ENCODE results near the gene ZNF441.

ZNF441 gene

DNA sequence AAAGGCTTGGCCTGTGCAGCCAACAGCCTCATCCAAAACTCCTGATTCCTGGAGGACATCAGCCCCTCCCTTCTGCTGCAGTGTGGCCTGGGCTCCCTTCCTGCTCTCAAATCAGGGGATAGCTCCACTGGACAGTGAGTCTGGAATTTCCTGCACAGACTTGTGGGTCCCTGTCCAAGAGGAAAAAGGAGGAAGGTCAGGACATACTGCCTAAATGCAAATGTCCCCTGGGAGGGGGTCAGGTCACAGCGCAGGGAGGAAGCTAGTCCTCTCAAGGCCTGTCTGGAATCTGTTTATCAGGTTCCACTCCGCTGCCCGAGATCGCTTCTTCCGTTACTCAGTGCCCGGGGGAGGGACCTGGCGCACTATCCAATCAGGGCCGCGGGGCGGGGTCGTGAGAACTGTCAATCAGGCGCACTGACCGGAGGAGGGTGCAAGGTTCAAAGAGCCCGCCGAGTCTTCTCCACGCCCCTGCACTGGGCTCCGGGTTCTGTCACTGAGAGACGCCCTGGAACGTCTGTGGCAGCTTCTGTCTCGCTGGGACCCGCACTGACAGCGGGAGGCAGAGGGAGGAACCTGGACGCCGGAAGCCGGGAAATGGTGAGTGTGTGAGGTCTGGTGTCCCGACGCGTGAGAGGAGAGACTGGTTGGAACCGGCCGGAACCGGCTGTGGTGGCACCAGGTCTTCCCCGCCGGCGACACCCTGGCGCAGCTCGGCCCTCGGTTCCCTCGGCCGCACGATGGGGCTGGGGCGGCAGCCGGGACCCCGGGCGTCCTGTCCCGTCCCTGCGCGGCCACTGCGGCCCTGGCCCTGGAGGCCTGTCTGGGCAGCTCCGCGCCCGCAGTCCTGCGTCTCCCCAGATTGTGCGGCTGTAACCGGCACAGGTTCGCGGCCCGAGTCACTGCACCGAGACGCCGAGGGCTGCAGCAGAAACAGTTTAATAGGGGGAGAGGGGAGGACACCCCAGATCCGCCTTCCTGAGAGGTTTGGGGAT lies at the start of gene ZNF441:
TSS of gene ZNF441 (plus strand) at position 404 of the 995 bp plus-strand sequence. CDS start at position 598, 194 bp downstream.
- peak within 1 kb of the TSS; percentile 65 for H3K4me3 ChIP-seq
- DNase-seq (ENCODE audit: low spot score in 2 of 2): peak; percentile 91 to 98

DNA sequence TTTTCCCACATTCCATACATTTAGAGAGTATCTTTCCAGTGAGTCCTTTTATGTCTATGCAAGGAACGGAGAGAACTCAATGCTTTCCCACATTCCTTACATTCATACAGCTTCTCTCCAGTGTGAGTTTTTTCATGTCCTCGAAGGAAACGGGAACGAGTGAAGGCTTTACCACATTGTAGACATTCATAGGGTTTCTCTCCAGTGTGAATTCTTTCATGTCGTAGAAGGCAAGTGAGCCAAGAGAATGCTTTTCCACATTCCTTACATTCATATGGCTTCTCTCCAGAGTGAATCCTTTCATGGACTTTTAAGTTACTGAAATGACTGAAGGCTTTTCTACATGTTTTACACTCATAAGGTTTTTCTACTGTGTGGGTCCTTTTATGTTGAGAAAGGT lies 45.1 kb upstream of the ZNF441 start:
- Histone ChIP-seq H3K36me3 (replicated peaks) (peaks cover 30% of the 10 kb centered on the region), H3K9me3 (peaks cover 48% of the 10 kb centered on the region)

More for the DNA sequence above, at the start of gene ZNF441:
- in situ Hi-C loops (cut with MboI; ENCODE audit: low sequenced_read_pairs): no loop called here
- H3K36me3 ChIP-seq (replicated peaks): no peaks in the 10 kb centered on the region
- H3K9me3 ChIP-seq: peaks cover 9% of the 10 kb centered on the region
- H3K27me3 ChIP-seq (ENCODE audit: low read depth): no peaks in the 10 kb centered on the region
- peaks cover 5% of the 10 kb centered on the region; the same call in 1 of the 2 replicates for H3K4me1 ChIP-seq

DNA sequence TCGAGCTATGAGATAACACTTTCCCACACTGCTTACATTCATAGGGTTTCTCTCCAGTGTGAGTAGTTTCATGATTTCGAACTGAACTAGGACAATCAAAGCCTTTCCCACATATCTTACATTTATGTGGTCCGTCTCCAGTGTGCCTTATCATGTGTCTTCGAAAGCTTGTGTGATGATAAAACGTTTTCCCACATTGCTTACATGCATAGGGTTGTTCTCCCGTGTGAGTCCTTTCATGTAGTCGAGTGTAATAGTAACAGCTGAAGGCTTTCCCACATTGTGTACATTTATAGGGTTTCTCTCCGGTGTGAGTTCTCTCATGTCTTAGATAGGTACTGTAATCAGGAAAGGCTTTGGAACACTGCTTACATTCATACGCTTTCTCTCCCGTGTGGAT lies 44.4 kb upstream of the ZNF441 start:
- in situ Hi-C loops (cut with MboI; ENCODE audit: low sequenced_read_pairs): no loop called here
- Histone ChIP-seq H3K4me3 (no peak overlapping the region), H3K27me3 (ENCODE audit: low read depth) (no peaks in the 10 kb centered on the region), H3K4me1 (no peaks in the 10 kb centered on the region), H3K9me3 (peaks cover 48% of the 10 kb centered on the region), H3K36me3 (replicated peaks) (peaks cover 30% of the 10 kb centered on the region)
- no peak for DNase-seq (ENCODE audit: low spot score in 2 of 2)

More for the DNA sequence above, 45.1 kb upstream of the ZNF441 start:
- H3K4me3 ChIP-seq: no peak overlapping the region
- in situ Hi-C loops (cut with MboI; ENCODE audit: low sequenced_read_pairs): no loop called here
- H3K4me1 ChIP-seq: no peaks in the 10 kb centered on the region
- DNase-seq (ENCODE audit: low spot score in 2 of 2): no peak
- H3K27me3 ChIP-seq (ENCODE audit: low read depth): no peaks in the 10 kb centered on the region

DNA sequence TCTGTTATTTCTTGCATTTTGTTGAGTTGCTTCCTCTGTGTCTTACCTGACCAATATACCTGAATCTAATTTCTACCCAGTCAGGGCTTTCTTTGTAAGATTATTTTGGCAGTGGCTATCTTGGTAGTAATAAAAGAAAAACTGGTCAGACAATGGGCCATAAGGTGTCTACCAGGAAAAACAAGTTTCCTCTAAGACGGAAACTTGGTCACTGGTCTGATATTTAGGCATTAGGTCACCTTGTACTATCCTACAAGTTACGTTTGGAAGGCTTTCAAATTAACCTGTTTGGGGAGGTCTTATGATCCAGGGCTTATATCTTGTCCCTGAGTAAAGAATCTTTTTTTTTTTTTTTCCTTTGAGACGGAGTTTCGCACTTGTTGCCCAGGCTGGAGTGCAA lies 37.2 kb upstream of the ZNF441 start:
- Histone ChIP-seq H3K4me1 (no peaks in the 10 kb centered on the region), H3K9me3 (peaks cover 16% of the 10 kb centered on the region), H3K27me3 (ENCODE audit: low read depth) (no peaks in the 10 kb centered on the region), H3K4me3 (no peak overlapping the region), H3K36me3 (replicated peaks) (peaks cover 5% of the 10 kb centered on the region)
- in situ Hi-C loops (cut with MboI; ENCODE audit: low sequenced_read_pairs): no loop called here
- DNase-seq (ENCODE audit: low spot score in 2 of 2): no peak

DNA sequence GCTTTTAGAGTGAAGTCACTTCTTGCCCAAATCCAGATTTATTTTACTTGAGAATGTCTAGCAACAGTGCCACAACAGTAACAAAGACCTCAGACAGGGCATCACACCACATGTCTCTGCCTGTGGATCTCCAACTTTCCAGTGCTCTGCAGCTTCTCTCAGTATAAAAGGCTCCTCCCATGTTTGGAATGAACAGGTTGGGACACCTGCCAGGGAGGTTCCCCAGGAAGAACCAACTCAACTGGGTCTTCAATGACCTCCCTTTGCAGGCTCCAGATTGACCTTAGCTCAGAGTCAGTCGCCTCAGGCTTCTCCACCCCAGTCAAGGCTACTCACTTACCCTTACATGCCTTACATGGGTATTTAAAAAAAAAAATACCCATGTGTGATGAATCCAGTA lies 31.4 kb upstream of the ZNF441 start:
- DNase-seq (ENCODE audit: low spot score in 2 of 2): no peak
- Histone ChIP-seq H3K36me3 (replicated peaks) (no peaks in the 10 kb centered on the region), H3K9me3 (peaks cover 5% of the 10 kb centered on the region; the same call in 1 of the 2 replicates), H3K4me3 (no peak overlapping the region), H3K27me3 (ENCODE audit: low read depth) (no peaks in the 10 kb centered on the region), H3K4me1 (peaks cover 9% of the 10 kb centered on the region)
- in situ Hi-C loops (cut with MboI; ENCODE audit: low sequenced_read_pairs): no loop called here

DNA sequence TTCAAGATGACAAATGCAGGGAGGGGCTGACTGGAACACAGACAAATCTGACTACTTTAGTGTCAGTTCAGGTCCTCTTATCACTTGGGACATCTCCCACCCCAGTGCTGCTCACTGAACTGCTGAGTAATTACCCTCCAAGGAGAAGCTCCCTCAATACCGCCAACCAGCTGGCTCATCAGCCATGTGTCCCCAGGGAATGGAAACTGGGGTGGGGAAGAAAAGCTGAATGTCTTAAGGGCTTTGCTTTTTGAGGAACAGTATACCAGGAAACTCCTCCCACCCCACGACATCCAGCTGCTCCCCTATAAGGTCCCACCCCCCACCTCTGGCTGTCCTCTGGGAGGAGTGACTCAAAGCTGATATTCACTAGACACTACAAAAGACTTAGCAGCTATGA lies 30.1 kb upstream of the ZNF441 start:
- peaks cover 9% of the 10 kb centered on the region for H3K4me1 ChIP-seq
- no peaks in the 10 kb centered on the region for H3K36me3 ChIP-seq (replicated peaks)
- in situ Hi-C loops (cut with MboI; ENCODE audit: low sequenced_read_pairs): no loop called here
- peak in 1 of 2 experiments; percentile 31 for DNase-seq (ENCODE audit: low spot score in 2 of 2)
- H3K4me3 ChIP-seq: no peak overlapping the region
- no peaks in the 10 kb centered on the region for H3K27me3 ChIP-seq (ENCODE audit: low read depth)
- H3K9me3 ChIP-seq: peaks cover 3% of the 10 kb centered on the region; the same call in 1 of the 2 replicates

DNA sequence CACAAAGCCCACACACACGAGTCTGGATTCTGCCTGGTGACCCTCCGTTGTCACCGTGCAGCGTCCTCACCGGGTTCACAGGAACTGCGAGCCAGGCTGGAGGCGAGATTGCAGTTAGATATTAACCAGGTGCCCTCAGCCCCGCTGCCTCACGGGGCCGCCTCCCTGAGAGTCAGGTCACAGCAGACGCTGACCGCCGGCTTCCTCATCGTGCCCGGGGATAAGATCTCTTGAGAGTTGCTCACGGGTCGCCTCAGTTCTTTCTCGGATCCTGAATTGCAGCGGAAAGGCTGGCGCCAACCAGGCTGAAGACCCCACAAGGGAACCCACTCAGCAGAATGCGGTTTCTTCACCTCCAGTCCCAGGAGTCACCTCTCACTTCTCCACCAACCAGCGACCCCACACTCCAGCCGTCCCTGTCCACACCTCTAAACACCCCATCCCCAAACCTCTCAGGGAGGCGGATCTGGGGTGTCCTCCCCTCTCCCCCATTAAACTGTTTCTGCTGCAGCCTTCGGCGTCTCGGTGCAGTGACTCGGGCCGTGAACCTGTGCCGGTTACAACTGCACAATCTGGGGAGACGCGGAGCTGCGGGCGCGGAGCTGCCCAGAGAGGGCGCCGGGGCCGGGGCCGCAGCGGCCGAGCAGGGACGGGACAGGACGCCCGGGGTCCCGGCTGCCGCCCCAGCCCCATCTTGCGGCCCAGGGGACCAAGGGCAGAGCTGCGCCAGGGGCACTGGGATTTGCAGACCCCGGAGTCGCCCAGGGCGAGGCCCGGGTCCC lies 28.6 kb upstream of the ZNF441 start:
- DNase-seq (ENCODE audit: low spot score in 2 of 2): peak; percentile 9 to 60
- H3K4me1 ChIP-seq: peaks cover 9% of the 10 kb centered on the region

DNA sequence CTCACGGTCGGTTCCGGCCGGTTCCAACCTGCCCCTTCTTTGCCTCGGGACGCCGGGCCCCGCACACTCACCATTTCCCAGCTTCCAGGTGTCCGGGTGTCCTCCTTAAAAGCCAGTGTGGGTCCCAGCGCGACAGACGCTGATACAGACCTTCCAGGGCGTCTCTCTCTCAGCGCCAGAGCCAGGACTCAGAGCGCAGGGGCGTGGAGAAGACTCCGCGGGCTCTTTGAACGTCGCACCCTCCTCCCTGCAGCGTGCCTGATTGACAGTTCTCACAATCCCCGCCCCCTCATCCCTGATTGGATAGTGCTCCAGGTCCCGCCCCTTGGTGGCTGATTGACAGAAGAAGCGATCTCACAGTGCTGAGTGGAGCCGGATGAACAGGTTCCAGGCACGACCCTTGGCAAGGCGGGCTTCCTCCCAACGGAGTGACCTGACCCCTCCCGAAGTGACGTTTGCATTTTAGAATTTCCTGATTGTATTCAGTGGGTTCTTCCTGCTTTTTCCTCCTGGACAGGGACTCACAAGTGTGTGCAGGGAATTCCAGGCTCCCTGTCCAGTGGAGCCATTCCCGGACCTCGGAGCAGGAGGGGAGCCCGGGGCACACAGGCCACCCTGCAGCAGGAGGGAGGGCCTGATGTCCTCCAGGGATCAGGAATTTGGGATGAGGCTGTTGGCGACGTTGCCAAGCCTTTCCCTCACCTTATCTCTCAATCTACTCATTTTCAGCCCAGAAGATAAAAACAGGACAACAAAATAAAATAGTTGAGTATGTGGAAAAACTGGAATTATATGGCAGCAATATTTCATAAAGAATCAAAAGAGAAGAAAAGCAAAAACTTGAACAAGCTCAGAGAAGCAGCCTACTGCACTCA lies 27.8 kb upstream of the ZNF441 start, which contains the start of gene ZNF823:
TSS of gene ZNF823 (minus strand) at position 201 of the 875 bp plus-strand sequence. CDS start at position 74, 127 bp downstream.
- no peaks in the 10 kb centered on the region for H3K36me3 ChIP-seq (replicated peaks)
- H3K27me3 ChIP-seq (ENCODE audit: low read depth): no peaks in the 10 kb centered on the region
- H3K4me1 ChIP-seq: peaks cover 9% of the 10 kb centered on the region
- no peaks in the 10 kb centered on the region for H3K9me3 ChIP-seq
- H3K4me3 ChIP-seq: peak within 1 kb of the TSS; percentile 92
- peak; percentile 98 to 99 for DNase-seq (ENCODE audit: low spot score in 2 of 2)
- in situ Hi-C loops (cut with MboI; ENCODE audit: low sequenced_read_pairs): no loop called here

More for the DNA sequence above, 28.6 kb upstream of the ZNF441 start:
- no peaks in the 10 kb centered on the region for H3K36me3 ChIP-seq (replicated peaks)
- peak overlapping the region; percentile 92 for H3K4me3 ChIP-seq
- no peaks in the 10 kb centered on the region for H3K27me3 ChIP-seq (ENCODE audit: low read depth)
- in situ Hi-C loops (cut with MboI; ENCODE audit: low sequenced_read_pairs): no loop called here
- H3K9me3 ChIP-seq: no peaks in the 10 kb centered on the region

DNA sequence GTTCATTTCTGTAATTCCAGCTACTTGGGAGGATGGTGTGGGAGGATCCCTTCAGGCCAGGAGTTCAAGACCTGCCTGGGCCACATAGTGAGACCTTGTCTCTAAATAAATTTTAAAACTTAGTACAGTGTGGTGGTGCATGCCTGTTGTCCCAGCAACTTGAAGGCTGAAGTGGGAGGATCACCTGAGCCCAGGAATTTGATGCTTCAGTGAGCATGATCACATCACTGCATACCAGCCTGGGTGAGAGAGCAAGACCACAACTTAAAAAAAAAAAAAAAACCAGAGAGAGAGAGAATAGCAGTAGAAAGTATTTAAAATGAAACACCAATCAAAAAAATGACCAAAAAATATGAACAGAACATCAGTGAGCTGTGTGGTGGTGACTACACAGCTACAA lies 20.9 kb upstream of the ZNF441 start:
- no peaks in the 10 kb centered on the region for H3K4me1 ChIP-seq

DNA sequence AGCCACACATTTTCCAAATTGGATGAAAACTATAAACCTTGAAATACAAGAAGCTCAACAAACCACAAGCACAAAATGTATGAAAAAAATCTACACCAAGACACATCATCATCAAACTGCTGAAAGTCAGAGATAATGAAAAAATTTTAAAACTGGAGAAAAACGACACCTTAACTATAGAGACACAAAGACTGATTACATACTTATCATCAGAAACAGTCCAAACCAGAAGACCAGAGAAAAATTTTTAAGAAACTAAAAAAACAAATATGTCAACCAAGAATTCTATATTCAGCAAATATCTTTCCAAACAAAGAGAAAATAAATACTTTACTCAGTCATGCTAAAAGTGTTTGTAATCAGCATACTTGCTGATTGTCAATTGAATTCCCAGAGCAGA lies 19.5 kb upstream of the ZNF441 start:
- Histone ChIP-seq H3K4me1 (no peaks in the 10 kb centered on the region), H3K4me3 (no peak overlapping the region), H3K36me3 (replicated peaks) (no peaks in the 10 kb centered on the region), H3K9me3 (peaks cover 5% of the 10 kb centered on the region), H3K27me3 (ENCODE audit: low read depth) (no peaks in the 10 kb centered on the region)
- in situ Hi-C loops (cut with MboI; ENCODE audit: low sequenced_read_pairs): no loop called here
- no peak for DNase-seq (ENCODE audit: low spot score in 2 of 2)

More for the DNA sequence above, 20.9 kb upstream of the ZNF441 start:
- DNase-seq (ENCODE audit: low spot score in 2 of 2): no peak
- Histone ChIP-seq H3K27me3 (ENCODE audit: low read depth) (no peaks in the 10 kb centered on the region), H3K9me3 (peaks cover 5% of the 10 kb centered on the region), H3K4me3 (no peak overlapping the region), H3K36me3 (replicated peaks) (no peaks in the 10 kb centered on the region)
- in situ Hi-C loops (cut with MboI; ENCODE audit: low sequenced_read_pairs): no loop called here

DNA sequence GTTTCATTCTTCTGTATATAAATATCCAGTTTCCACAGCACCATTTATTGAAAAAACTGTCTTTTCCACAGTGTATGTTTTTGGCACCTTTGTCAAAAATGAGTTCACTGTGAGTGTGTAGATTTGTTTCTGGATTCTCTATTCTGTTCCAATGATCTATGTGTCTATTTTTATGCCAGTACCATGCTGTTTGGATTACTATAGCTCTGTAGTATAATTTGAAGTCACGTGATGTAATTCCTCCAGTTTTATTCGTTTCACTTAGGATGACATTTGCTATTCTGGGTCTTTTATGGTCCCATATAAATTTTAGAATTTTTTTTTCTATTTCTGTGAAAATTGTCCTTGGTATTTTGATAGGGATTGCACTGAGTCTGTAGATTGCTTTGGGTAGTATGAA lies 17.0 kb upstream of the ZNF441 start:
- Histone ChIP-seq H3K9me3 (peaks cover 5% of the 10 kb centered on the region), H3K4me3 (no peak overlapping the region), H3K27me3 (ENCODE audit: low read depth) (no peaks in the 10 kb centered on the region), H3K4me1 (no peaks in the 10 kb centered on the region), H3K36me3 (replicated peaks) (no peaks in the 10 kb centered on the region)
- in situ Hi-C loops (cut with MboI; ENCODE audit: low sequenced_read_pairs): no loop called here
- no peak for DNase-seq (ENCODE audit: low spot score in 2 of 2)

DNA sequence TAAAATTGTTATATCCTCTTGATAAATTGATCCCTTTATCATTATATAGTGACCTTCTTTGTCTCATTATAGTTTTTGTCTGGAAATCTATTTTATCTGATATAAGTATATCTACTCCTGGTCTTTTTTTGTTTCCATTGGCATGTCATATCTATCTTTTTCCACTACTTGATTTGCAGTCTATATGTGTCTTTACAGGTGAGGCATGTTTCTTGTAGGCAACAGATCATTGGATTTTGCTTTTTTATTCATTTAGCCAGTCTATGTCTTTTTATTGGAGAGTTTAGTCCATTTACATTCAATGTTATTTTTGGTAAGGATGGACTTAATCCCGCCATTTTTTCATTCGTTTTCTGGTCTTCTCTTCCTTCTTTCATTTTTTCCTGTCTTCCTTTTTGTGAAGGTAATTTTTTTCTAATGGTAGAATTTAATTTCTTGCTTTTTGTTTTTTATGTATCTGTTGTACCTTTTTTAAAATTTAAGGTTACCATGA lies 14.5 kb upstream of the ZNF441 start:
- no peak for DNase-seq (ENCODE audit: low spot score in 2 of 2)
- Histone ChIP-seq H3K4me3 (no peak overlapping the region), H3K9me3 (peaks cover 12% of the 10 kb centered on the region), H3K4me1 (no peaks in the 10 kb centered on the region), H3K36me3 (replicated peaks) (no peaks in the 10 kb centered on the region), H3K27me3 (ENCODE audit: low read depth) (no peaks in the 10 kb centered on the region)
- in situ Hi-C loops (cut with MboI; ENCODE audit: low sequenced_read_pairs): no loop called here

DNA sequence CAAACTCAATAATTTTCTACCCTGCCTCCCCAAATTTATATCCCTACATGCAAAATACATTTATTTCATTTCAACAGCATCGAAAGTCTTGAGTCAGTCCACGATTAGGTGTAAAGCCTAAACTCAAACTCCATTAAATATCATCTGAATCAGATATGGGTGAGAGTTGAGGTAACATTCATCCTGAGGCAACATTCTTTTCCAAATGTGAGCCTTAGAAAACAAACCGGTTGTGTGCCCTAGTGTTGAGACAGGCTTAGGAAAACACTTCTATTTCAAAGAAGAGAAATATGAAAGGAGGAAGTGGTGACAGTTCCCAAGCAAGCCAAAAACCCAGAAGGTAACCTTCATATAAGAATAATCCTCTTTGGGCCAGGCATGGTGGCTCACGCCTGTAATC lies 12.1 kb upstream of the ZNF441 start:
- in situ Hi-C loops (cut with MboI; ENCODE audit: low sequenced_read_pairs): no loop called here
- Histone ChIP-seq H3K9me3 (peaks cover 11% of the 10 kb centered on the region), H3K4me1 (no peaks in the 10 kb centered on the region), H3K27me3 (ENCODE audit: low read depth) (no peaks in the 10 kb centered on the region), H3K4me3 (no peak overlapping the region), H3K36me3 (replicated peaks) (no peaks in the 10 kb centered on the region)
- DNase-seq (ENCODE audit: low spot score in 2 of 2): no peak

All from HAP-1 (cell line).